ENCODE measurements around the gene ADSS2.

ADSS2 gene

GRCh38 chr1:244445320-244446181, 6.2 kb downstream of the ADSS2 start:
- DNase-seq = no peak

GRCh38 chr1:244444854-244445253, 6.9 kb downstream of the ADSS2 start:
- no peak for DNase-seq

- DNase-seq = no peak
Measured at GRCh38 chr1:244442850-244443249, 8.9 kb downstream of the ADSS2 start.

- no peak for DNase-seq
Measured at GRCh38 chr1:244439391-244440032, 12.2 kb downstream of the ADSS2 start.

- no peak for DNase-seq
Measured at GRCh38 chr1:244437086-244437468, 14.6 kb downstream of the ADSS2 start.

- DNase-seq = no peak
Measured at GRCh38 chr1:244436336-244437085, 15.2 kb downstream of the ADSS2 start.

GRCh38 chr1:244435562-244436205, 16.0 kb downstream of the ADSS2 start:
- no peak for DNase-seq

- no peak for DNase-seq
Measured at GRCh38 chr1:244431166-244431565, 20.5 kb downstream of the ADSS2 start.

GRCh38 chr1:244429818-244430217, 21.9 kb downstream of the ADSS2 start:
- DNase-seq = no peak

- DNase-seq = no peak
Measured at GRCh38 chr1:244427647-244428046, 24.1 kb downstream of the ADSS2 start.

GRCh38 chr1:244424649-244425334, 26.9 kb downstream of the ADSS2 start:
- DNase-seq = no peak

GRCh38 chr1:244422174-244422573, 29.5 kb downstream of the ADSS2 start:
- no peak for DNase-seq

- no peak for DNase-seq
Measured at GRCh38 chr1:244419024-244419423, 32.7 kb downstream of the ADSS2 start.

GRCh38 chr1:244414543-244414942, 37.2 kb downstream of the ADSS2 start:
- no peak for DNase-seq

- DNase-seq = no peak
Measured at GRCh38 chr1:244413736-244414135, 38.0 kb downstream of the ADSS2 start.

GRCh38 chr1:244412176-244412575, 39.5 kb downstream of the ADSS2 start:
- DNase-seq = no peak

GRCh38 chr1:244409701-244410100, 42.0 kb downstream of the ADSS2 start:
- DNase-seq = no peak

- no peak for DNase-seq
Measured at GRCh38 chr1:244406337-244406736, 45.4 kb downstream of the ADSS2 start.

- DNase-seq = no peak
Measured at GRCh38 chr1:244405856-244406255, 45.9 kb downstream of the ADSS2 start.

GRCh38 chr1:244403431-244403830, 48.3 kb downstream of the ADSS2 start:
- no peak for DNase-seq

- no peak for DNase-seq
Measured at GRCh38 chr1:244400974-244401373, 50.7 kb downstream of the ADSS2 start.

GRCh38 chr1:244397131-244397530, 54.6 kb downstream of the ADSS2 start:
- DNase-seq = no peak

- DNase-seq = no peak
Measured at GRCh38 chr1:244395965-244396364, 55.7 kb downstream of the ADSS2 start.

Measured in NCI-H345 (cell line).